Parathyroid adenoma (tissue), 2 donors: ENCODE data around the gene SIK3.

ENCODE experiments used
- H2AFZ ChIP-seq: fragments of 300-600 bp; sonication (generic); one replicate; pipeline ENCODE4 v1.7.0; 2017; ENCODE audit warnings: antibody characterized with exemption, mild to moderate bottlenecking
- H3K27ac ChIP-seq: fragments of 300-600 bp; sonication (generic); one replicate; pipeline ENCODE4 v1.7.0; 2017
- H3K27me3 ChIP-seq: fragments of 300-600 bp; sonication (generic); one replicate; pipeline ENCODE4 v1.7.0; 2017; ENCODE audit warnings: low read length; ENCODE audit not compliant: control insufficient read depth, insufficient read depth
- H3K36me3 ChIP-seq: fragments of 300-600 bp; sonication (generic); one replicate; pipeline ENCODE4 v1.7.0; 2017; ENCODE audit warnings: low read length; ENCODE audit not compliant: control insufficient read depth, insufficient read depth
- H3K4me1 ChIP-seq: fragments of 300-600 bp; sonication (generic); one replicate; pipeline ENCODE4 v1.7.0; 2017; ENCODE audit warnings: control low read depth
- H3K4me2 ChIP-seq: fragments of 300-600 bp; sonication (generic); one replicate; pipeline ENCODE4 v1.7.0; 2017; ENCODE audit warnings: low read length
- H3K4me3 ChIP-seq: fragments of 300-600 bp; sonication (generic); one replicate; pipeline ENCODE4 v1.7.0; 2017; ENCODE audit warnings: low read depth, low read length
- H3K79me2 ChIP-seq: fragments of 300-600 bp; sonication (generic); one replicate; pipeline ENCODE4 v1.7.0; 2017; ENCODE audit warnings: control low read depth
- H3K9ac ChIP-seq: fragments of 300-600 bp; sonication (generic); one replicate; pipeline ENCODE4 v1.7.0; 2017; ENCODE audit warnings: mild to moderate bottlenecking
- H3K9me3 ChIP-seq: fragments of 300-600 bp; sonication (generic); one replicate; pipeline ENCODE4 v1.7.0; 2017; ENCODE audit warnings: low read length; ENCODE audit not compliant: control insufficient read depth
- CTCF ChIP-seq: fragments of 300-600 bp; sonication (generic); IDR thresholded peaks from one replicate; pipeline ENCODE4 v1.7.0; 2017; ENCODE audit warnings: antibody characterized with exemption, mild to moderate bottlenecking
- donor health status: primary hyperparathyroidism.

Gene SIK3

GRCh38 chr11:116861539-116861938 is 236.7 kb downstream of the SIK3 start:
- Histone ChIP-seq H3K79me2 (no peaks in the 10 kb centered on the region), H3K9ac (no peak overlapping the region), H3K27me3 (no peaks in the 10 kb centered on the region), H3K36me3 (no peaks in the 10 kb centered on the region), H3K4me3 (no peak overlapping the region), H3K4me1 (no peaks in the 10 kb centered on the region), H3K4me2 (no peak overlapping the region), H3K9me3 (no peaks in the 10 kb centered on the region), H3K27ac (no peak overlapping the region), H2AFZ (no peak overlapping the region)
- TF ChIP-seq CTCF: no peak

- no peak for TF ChIP-seq CTCF
Measured at GRCh38 chr11:116860303-116860702, 237.9 kb downstream of the SIK3 start.

GRCh38 chr11:116859175-116859574 is 239.1 kb downstream of the SIK3 start:
- H2AFZ ChIP-seq: no peak overlapping the region
- no peaks in the 10 kb centered on the region for H3K79me2 ChIP-seq
- H3K4me1 ChIP-seq: no peaks in the 10 kb centered on the region
- no peak overlapping the region for H3K9ac ChIP-seq
- no peak for TF ChIP-seq CTCF
- H3K27me3 ChIP-seq: no peaks in the 10 kb centered on the region
- H3K36me3 ChIP-seq: no peaks in the 10 kb centered on the region
- H3K4me2 ChIP-seq: no peak overlapping the region
- H3K4me3 ChIP-seq: no peak overlapping the region
- no peak overlapping the region for H3K27ac ChIP-seq
- no peaks in the 10 kb centered on the region for H3K9me3 ChIP-seq

More at GRCh38 chr11:116860303-116860702, 237.9 kb downstream of the SIK3 start:
- H3K79me2 ChIP-seq: no peaks in the 10 kb centered on the region
- no peaks in the 10 kb centered on the region for H3K36me3 ChIP-seq
- H3K27ac ChIP-seq: no peak overlapping the region
- H3K4me2 ChIP-seq: no peak overlapping the region
- no peak overlapping the region for H3K9ac ChIP-seq
- H3K9me3 ChIP-seq: no peaks in the 10 kb centered on the region
- H3K4me1 ChIP-seq: no peaks in the 10 kb centered on the region
- H2AFZ ChIP-seq: no peak overlapping the region
- H3K27me3 ChIP-seq: no peaks in the 10 kb centered on the region
- no peak overlapping the region for H3K4me3 ChIP-seq

- no peaks in the 10 kb centered on the region for H3K9me3 ChIP-seq
- no peak for TF ChIP-seq CTCF
- no peaks in the 10 kb centered on the region for H3K4me1 ChIP-seq
- H3K4me2 ChIP-seq: no peak overlapping the region
- H3K79me2 ChIP-seq: no peaks in the 10 kb centered on the region
- H3K4me3 ChIP-seq: no peak overlapping the region
- H3K27ac ChIP-seq: no peak overlapping the region
- H3K36me3 ChIP-seq: no peaks in the 10 kb centered on the region
- no peak overlapping the region for H2AFZ ChIP-seq
- no peak overlapping the region for H3K9ac ChIP-seq
- no peaks in the 10 kb centered on the region for H3K27me3 ChIP-seq
Measured at GRCh38 chr11:116857936-116858335, 240.3 kb downstream of the SIK3 start.

- Histone ChIP-seq H3K4me2 (no peak overlapping the region), H3K36me3 (no peaks in the 10 kb centered on the region)
- no peak for TF ChIP-seq CTCF
Measured at GRCh38 chr11:116857316-116857715, 240.9 kb downstream of the SIK3 start.

More at GRCh38 chr11:116857316-116857715, 240.9 kb downstream of the SIK3 start:
- no peak overlapping the region for H2AFZ ChIP-seq
- H3K27me3 ChIP-seq: no peaks in the 10 kb centered on the region
- no peaks in the 10 kb centered on the region for H3K9me3 ChIP-seq
- H3K9ac ChIP-seq: no peak overlapping the region
- H3K4me1 ChIP-seq: no peaks in the 10 kb centered on the region
- no peak overlapping the region for H3K4me3 ChIP-seq
- H3K27ac ChIP-seq: no peak overlapping the region
- no peaks in the 10 kb centered on the region for H3K79me2 ChIP-seq
